Activated naive CD8-positive, alpha-beta T cell treated with anti-CD3 and anti-CD28 coated beads, Interleukin-2, amount 10 ng/mL, durations not matched to agents 7 days and 5 days (primary cell): ENCODE data around the gene CPED1. TPM values are rescaled to one million over a fixed set of nuclear protein-coding genes. Genes with fewer than 3 reads are reported as not detected.

Experiments
- ATAC-seq: fragments of 150-1000 bp; cut with Tn5 transposase; one replicate; pipeline ENCODE4 v1.10.0; 2021; ENCODE audit warnings: low read depth, moderate library complexity
- POLR2A ChIA-PET: fragments of 350-600 bp; sonication (Branson Sonifier 250); formaldehyde crosslinking; loops from one replicate; lab custom pipeline; 2021; ENCODE audit warnings: antibody characterized with exemption; lab: Charles Lee
- DNase-seq: peaks from one replicate; pipeline ENCODE4 v3.0.0; 2021
- H3K27ac Mint-ChIP-seq: one replicate; pipeline ENCODE4 v1.8.0; 2022; ENCODE audit warnings: mild to moderate bottlenecking, mixed read lengths
- H3K27me3 Mint-ChIP-seq: one replicate; pipeline ENCODE4 v1.8.0; 2022; ENCODE audit warnings: mild to moderate bottlenecking, moderate library complexity, mixed read lengths
- H3K36me3 Mint-ChIP-seq: one replicate; pipeline ENCODE4 v1.8.0; 2021; ENCODE audit warnings: mild to moderate bottlenecking, mixed read lengths
- H3K4me1 Mint-ChIP-seq: one replicate; pipeline ENCODE4 v1.8.0; 2021; ENCODE audit warnings: mixed read lengths
- H3K4me3 Mint-ChIP-seq: one replicate; pipeline ENCODE4 v1.8.0; 2022; ENCODE audit warnings: mild to moderate bottlenecking, moderate library complexity, mixed read lengths
- H3K9me3 Mint-ChIP-seq: one replicate; pipeline ENCODE4 v1.8.0; 2021; ENCODE audit warnings: mixed read lengths
- total RNA-seq, 2 experiments: library from RNA; stranded (reverse); gene quantifications; one replicate each; pipeline ENCODE4 v1.2.3, GENCODE V29; 2021

Gene CPED1
- total RNA-seq, 2 experiments from 2014 or later = not detected

DNA sequence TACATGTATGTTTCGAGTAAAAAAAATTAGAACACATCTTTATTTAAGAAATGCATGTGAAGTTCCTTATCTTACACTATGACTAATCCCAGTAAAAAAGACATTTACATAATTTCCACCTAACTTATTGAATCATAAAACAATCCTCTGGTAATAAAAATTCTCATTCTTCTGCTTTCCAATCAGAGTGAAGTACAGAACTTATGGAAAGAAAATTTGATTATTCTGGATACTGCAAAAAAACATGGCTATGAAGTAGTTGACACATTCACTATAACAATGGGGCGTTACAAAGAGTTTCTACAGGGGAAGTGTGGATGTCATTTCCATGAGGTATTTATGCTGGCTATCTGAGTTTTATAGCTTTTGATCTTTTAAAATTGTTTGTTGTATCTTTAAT is 282.6 kb downstream of the CPED1 start:
- ATAC-seq = no peak
- H3K27me3 Mint-ChIP-seq = peaks cover 3% of the 10 kb centered on the region
- H3K27ac Mint-ChIP-seq = no peak overlapping the region
- no peak overlapping the region for H3K4me3 Mint-ChIP-seq
- no peaks in the 10 kb centered on the region for H3K4me1 Mint-ChIP-seq
- DNase-seq = no peak
- POLR2A ChIA-PET = no interaction called here
- H3K36me3 Mint-ChIP-seq = no peaks in the 10 kb centered on the region
- H3K9me3 Mint-ChIP-seq = no peaks in the 10 kb centered on the region

DNA sequence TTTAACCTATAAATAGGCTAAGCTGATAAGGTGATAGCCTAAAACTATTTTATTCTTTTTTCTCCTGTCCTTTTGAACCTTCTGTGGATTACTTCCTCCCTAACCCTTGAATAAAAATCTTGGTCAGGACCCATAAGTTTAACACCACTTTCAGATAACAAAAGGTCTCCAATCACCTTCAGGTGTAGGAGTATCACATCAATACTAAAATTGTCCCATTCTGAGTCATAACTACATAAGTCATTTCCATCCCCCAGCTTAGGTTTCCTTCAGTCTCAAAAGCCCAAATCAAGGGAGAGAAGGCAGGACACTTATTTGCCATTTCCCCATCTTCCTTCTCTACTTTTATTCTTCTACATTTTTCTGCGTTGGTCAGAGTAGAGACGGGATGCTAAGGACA is 283.4 kb downstream of the CPED1 start:
- ATAC-seq = no peak
- POLR2A ChIA-PET = no interaction called here
- Mint-ChIP-seq H3K27me3 (peaks cover 5% of the 10 kb centered on the region), H3K4me3 (no peak overlapping the region), H3K9me3 (no peaks in the 10 kb centered on the region), H3K4me1 (no peaks in the 10 kb centered on the region), H3K36me3 (no peaks in the 10 kb centered on the region), H3K27ac (no peak overlapping the region)
- no peak for DNase-seq

DNA sequence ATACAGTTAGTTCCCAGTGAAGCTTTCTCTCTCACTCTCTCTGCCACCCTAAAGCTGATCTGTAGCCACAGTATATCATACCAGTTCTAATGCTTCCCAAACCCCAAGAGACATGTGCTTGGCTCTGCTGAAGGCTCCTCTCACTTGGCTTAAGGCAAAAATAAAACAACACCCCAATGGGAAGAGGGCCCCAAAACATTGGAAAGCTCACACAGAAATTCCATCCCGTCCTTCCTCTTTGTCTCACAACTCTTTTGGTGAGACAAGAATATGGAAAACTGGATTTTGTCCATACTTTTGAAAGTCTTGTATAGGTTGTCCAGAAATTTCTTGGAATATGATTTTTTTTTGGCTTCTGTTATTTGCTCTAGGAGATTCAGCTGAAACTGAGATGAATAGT is 284.2 kb downstream of the CPED1 start:
- POLR2A ChIA-PET = no interaction called here
- no peaks in the 10 kb centered on the region for H3K9me3 Mint-ChIP-seq
- H3K27me3 Mint-ChIP-seq = peaks cover 5% of the 10 kb centered on the region
- DNase-seq (no peak), ATAC-seq (no peak)
- no peaks in the 10 kb centered on the region for H3K4me1 Mint-ChIP-seq
- no peak overlapping the region for H3K27ac Mint-ChIP-seq
- H3K4me3 Mint-ChIP-seq = no peak overlapping the region
- H3K36me3 Mint-ChIP-seq = no peaks in the 10 kb centered on the region

DNA sequence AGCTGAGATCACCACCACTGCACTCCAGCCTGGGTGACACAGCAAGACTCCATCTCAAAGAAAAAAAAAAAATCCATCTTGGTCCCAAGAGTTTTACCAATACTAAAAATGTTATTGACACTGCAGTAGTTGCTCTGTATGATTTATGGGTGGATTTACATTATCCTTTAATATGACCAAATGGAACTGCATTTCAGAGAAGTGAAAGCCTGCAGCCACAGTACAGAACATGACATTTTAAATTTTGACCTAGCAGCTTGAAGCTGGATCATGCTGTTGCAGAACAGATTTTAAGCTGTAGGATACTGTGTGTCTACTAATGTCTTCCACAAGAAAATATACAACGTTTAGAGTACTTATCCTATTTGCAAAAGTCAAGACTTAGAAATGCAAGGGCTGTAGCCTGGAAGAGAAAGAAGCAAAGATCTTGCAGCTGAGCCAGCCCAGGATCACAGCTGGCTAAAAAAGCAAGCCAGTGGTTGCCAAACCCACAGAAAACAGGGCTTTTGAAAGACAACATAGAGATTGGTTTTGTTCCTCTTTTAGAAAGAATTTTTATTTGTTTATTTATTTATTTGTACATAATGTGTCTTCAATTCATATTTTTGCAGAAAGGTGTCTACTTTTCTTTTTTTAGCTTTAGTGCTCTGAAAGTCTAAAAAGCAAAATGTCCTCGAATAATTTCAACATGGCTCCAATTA is 285.1 kb downstream of the CPED1 start:
- POLR2A ChIA-PET = no interaction called here
- no peaks in the 10 kb centered on the region for H3K9me3 Mint-ChIP-seq
- DNase-seq = no peak

DNA sequence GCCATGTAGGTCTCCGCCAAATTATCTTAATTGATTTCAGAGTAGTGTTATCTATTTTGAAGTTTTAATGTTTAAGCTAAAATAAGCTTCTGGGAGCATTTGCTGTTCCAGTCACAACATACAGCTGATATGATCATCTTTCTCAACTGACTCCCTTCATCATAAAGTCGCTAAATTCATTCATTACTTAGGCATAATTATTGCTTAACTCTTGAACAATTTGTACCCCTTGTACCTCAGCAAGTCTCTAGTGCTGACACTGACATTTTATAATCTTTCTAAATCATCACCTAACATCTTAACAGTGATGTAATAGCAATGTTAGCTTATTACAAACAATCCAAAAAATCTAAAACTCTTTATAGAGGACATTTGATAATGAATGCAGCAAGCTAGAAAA is 286.0 kb downstream of the CPED1 start:
- Mint-ChIP-seq H3K27me3 (peaks cover 5% of the 10 kb centered on the region), H3K4me3 (no peak overlapping the region), H3K4me1 (peaks cover 3% of the 10 kb centered on the region), H3K36me3 (no peaks in the 10 kb centered on the region), H3K9me3 (no peaks in the 10 kb centered on the region), H3K27ac (no peak overlapping the region)
- DNase-seq (no peak), ATAC-seq (no peak)
- POLR2A ChIA-PET = no interaction called here

More for the DNA sequence above, 285.1 kb downstream of the CPED1 start:
- ATAC-seq = no peak
- Mint-ChIP-seq H3K4me3 (no peak overlapping the region), H3K4me1 (no peaks in the 10 kb centered on the region), H3K27ac (no peak overlapping the region), H3K27me3 (peaks cover 5% of the 10 kb centered on the region), H3K36me3 (no peaks in the 10 kb centered on the region)

DNA sequence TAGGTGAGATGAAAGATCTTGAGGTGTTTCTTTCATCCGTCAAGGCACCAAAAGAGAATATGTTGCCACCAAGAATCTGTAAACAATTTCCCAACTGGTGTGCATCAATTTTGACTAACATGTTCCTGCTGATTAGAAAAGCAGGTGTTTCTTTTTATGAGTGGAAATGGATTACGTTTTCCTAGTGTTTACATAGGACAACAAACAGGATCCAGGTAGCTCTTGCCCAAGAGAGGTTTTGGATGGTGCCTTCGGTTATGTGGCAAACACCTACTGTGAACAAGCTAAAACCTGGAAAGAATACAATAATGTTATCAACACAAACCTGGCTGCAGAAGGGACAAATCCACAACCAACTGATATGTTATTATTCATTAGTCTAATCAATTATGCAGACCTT is 286.7 kb downstream of the CPED1 start:
- H3K27ac Mint-ChIP-seq = no peak overlapping the region
- H3K4me1 Mint-ChIP-seq = peaks cover 3% of the 10 kb centered on the region
- ATAC-seq (no peak), DNase-seq (no peak)
- POLR2A ChIA-PET = no interaction called here
- peaks cover 5% of the 10 kb centered on the region for H3K27me3 Mint-ChIP-seq
- no peaks in the 10 kb centered on the region for H3K36me3 Mint-ChIP-seq
- no peaks in the 10 kb centered on the region for H3K9me3 Mint-ChIP-seq
- no peak overlapping the region for H3K4me3 Mint-ChIP-seq

DNA sequence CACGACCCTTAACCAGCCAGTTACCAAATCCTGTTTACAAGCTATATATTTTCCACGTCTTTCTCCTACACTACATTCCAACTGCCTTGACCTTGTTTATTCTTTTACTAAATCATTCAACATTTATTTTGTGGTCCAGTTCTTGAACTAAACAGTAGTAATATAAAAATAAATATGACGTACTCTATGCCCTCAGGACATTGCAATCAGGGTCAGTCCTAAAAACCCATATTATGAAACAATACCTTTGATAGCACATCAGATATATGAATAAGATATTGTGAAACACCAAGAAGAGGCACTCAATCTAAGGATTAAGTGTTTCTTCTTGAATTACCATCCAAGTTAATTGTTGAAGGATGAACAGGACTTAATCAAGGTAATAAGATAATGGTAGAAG is 287.8 kb downstream of the CPED1 start:
- Mint-ChIP-seq H3K27me3 (peaks cover 5% of the 10 kb centered on the region), H3K4me3 (no peak overlapping the region), H3K27ac (no peak overlapping the region), H3K9me3 (no peaks in the 10 kb centered on the region), H3K36me3 (no peaks in the 10 kb centered on the region), H3K4me1 (peaks cover 3% of the 10 kb centered on the region)
- DNase-seq = no peak
- no peak for ATAC-seq
- POLR2A ChIA-PET = no interaction called here

DNA sequence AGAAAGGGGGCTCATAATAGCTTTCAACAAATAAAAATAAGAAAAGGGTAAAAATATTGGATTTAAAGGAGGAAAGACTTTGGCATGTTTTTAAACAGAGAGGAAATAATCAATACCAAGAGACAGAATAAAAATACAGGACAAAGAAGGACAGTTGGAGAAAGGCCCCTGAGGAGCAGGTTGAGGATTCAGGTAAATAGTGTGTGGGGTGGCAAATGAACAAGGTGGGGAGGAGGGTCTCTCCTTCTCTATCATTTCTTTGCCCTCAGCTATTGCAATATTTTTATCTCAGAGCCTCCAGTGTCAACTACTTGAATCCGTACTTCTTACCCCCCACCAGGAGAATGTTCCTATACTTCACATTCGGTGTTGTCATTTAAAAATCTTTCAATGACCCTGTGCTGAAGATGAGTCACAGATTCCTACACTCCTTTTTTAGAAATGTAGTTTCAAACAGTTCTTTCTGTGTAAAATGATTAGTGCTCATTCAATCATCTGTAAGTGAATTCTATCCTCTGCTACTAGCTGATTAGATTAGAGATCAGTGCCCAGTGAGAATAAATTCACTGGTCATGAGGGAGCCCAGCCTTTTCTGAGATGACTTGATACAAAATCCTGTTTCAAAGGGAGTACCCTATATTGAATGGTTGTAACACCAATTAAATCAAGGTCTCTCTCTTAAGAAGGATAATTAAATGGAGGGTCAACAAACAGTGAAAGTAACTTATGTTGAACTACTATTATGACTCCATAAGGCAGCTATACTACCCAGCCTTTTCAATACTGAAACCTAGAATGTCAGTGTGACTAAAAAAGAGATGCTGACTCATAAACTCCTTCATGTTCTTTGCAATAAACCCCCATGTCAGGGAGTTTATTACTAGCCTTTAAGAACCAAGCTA is 289.9 kb downstream of the CPED1 start:
- H3K27me3 Mint-ChIP-seq = peaks cover 5% of the 10 kb centered on the region

DNA sequence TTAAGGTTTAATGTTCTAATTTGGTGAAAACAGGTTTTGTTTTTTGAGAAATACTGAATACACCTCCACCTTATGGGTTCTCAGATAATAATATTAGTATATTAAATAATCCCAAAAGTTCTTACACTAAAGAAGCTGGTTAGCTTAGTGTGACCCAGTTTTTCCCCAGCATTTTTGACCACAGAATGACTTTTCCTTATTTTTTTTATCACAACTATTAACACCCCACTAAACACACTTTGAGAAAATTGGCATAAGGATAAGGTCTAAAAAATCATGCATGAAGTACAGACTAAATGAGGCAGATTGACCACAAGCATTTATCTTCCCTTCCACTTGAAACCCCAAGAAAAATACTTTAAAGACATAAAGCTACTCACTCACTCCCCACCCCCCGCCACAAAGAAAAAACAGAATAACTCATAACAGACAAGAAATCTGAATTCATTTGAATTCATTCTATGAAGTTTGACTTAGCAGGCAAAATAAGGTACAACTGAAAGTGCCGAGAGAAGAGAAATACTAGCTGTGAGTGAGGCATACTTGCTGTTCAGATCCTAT is 290.6 kb downstream of the CPED1 start:
- Mint-ChIP-seq H3K4me1 (peaks cover 3% of the 10 kb centered on the region), H3K36me3 (no peaks in the 10 kb centered on the region), H3K27ac (no peak overlapping the region), H3K4me3 (no peak overlapping the region), H3K27me3 (peaks cover 5% of the 10 kb centered on the region), H3K9me3 (peaks cover 4% of the 10 kb centered on the region)
- DNase-seq (no peak), ATAC-seq (no peak)
- POLR2A ChIA-PET = no interaction called here

More for the DNA sequence above, 289.9 kb downstream of the CPED1 start:
- no peaks in the 10 kb centered on the region for H3K9me3 Mint-ChIP-seq
- POLR2A ChIA-PET = no interaction called here
- DNase-seq (no peak), ATAC-seq (no peak)
- H3K27ac Mint-ChIP-seq = no peak overlapping the region
- H3K36me3 Mint-ChIP-seq = no peaks in the 10 kb centered on the region
- peaks cover 3% of the 10 kb centered on the region for H3K4me1 Mint-ChIP-seq
- H3K4me3 Mint-ChIP-seq = no peak overlapping the region

DNA sequence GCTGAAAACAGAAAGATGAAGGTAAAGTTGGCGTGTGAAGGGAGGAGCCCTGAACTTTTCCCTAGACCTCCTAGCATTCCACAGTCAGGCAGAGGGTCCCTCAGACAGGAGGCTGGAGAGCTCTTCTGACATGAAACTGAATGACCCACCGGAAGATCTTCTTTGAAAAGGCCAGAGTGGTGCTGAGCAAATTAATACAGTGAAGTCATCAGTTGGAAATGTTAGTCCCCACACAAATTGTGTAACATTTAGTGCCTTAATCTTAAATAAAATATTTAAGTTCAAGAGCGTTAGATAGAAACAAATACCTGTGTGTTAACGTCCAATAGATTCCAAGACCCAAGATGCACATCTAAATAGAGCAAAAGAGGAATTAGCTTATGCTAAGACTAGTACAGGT is 291.3 kb downstream of the CPED1 start:
- no peak overlapping the region for H3K27ac Mint-ChIP-seq
- peaks cover 5% of the 10 kb centered on the region for H3K9me3 Mint-ChIP-seq
- peaks cover 3% of the 10 kb centered on the region for H3K4me1 Mint-ChIP-seq
- DNase-seq = no peak
- no peak for ATAC-seq
- no peak overlapping the region for H3K4me3 Mint-ChIP-seq
- no peaks in the 10 kb centered on the region for H3K36me3 Mint-ChIP-seq
- H3K27me3 Mint-ChIP-seq = peaks cover 5% of the 10 kb centered on the region
- POLR2A ChIA-PET = no interaction called here

DNA sequence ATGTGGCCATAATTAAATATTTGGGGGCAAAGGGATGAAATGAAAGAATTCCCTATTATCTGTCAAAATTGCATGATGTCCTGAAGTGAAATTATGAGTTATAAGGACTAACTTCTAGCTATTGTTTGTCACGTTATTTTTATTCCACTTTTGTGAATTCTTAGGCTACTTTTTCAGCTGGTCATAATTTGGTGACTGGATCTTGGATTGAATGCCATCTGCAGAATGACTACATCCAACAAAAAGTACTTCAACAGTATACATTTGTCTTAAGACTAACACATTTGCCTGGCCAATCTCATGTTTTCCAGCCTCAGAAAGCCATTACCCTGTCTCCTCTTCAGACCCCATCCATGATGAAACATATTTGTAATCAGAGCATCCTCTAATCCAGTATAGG is 292.1 kb downstream of the CPED1 start:
- no peak overlapping the region for H3K4me3 Mint-ChIP-seq
- H3K27me3 Mint-ChIP-seq = peaks cover 5% of the 10 kb centered on the region
- POLR2A ChIA-PET = no interaction called here
- H3K36me3 Mint-ChIP-seq = no peaks in the 10 kb centered on the region
- DNase-seq = no peak
- peaks cover 3% of the 10 kb centered on the region for H3K4me1 Mint-ChIP-seq
- no peak overlapping the region for H3K27ac Mint-ChIP-seq
- peaks cover 10% of the 10 kb centered on the region for H3K9me3 Mint-ChIP-seq
- no peak for ATAC-seq

DNA sequence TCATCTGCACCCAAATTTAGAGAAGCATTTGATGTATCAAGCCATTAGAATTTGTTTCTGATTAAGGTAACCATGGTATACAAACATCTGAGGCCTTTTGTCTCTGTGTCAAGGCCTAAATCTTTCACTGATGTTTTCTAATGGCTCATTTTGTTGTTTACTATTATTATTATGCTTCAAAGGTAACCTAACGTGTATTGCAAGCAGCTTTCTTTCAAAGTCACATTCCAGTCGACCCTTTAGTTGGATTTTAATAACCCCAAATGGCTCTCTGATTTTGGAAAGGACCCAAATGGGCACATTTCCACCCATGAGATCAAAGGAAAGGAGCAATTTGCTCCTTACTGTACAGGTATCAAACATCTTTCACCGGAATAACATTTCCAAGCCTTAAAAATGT is 293.6 kb downstream of the CPED1 start:
- POLR2A ChIA-PET = no interaction called here
- Mint-ChIP-seq H3K27me3 (peaks cover 2% of the 10 kb centered on the region), H3K4me3 (no peak overlapping the region), H3K36me3 (no peaks in the 10 kb centered on the region), H3K4me1 (peaks cover 3% of the 10 kb centered on the region), H3K27ac (no peak overlapping the region), H3K9me3 (peaks cover 12% of the 10 kb centered on the region)
- DNase-seq (no peak), ATAC-seq (no peak)

DNA sequence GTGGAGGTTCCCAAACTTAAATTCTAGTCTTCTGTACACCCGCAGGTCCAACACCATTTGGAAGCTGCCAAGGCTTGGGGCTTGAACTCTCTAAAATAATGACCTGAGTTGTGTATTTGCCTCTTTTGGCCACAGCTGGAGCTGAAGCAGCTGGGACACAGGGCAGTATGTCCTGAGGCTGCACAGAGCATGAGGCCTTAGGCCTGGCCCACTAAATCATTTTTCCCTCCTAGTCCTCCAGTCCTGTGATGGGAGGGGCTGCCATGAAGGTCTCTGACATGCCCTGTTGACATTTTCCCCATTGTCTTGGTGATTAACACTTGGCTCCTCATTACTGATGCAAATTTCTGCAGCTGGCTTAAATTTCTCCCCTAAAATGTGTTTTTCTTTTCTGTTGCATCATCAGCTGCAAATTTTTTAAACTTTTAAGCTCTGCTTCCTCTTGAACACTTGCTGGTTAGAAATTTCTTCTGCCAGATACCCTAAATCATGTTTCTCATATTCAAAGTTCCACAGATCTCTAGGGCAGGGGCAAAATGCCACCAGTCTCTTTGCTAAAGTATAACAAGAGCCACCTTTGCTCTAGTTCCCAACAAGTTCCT is 296.7 kb downstream of the CPED1 start:
- Mint-ChIP-seq H3K4me1 (no peaks in the 10 kb centered on the region), H3K9me3 (peaks cover 12% of the 10 kb centered on the region), H3K36me3 (no peaks in the 10 kb centered on the region), H3K4me3 (no peak overlapping the region), H3K27ac (no peak overlapping the region), H3K27me3 (peaks cover 2% of the 10 kb centered on the region)
- DNase-seq = no peak
- POLR2A ChIA-PET = no interaction called here
- no peak for ATAC-seq
